ENCODE measurements around the gene RAB7A. TPM values are rescaled to one million over a fixed set of nuclear protein-coding genes. Genes with fewer than 3 reads are reported as not detected.

The RAB7A gene
- total RNA-seq, 1 experiment from 2014 or later, result 284 TPM

- H3K9me3 ChIP-seq, result no peaks in the 10 kb centered on the region
- peaks cover 5% of the 10 kb centered on the region for H3K36me3 Mint-ChIP-seq (ENCODE audit: insufficient read depth, unreplicated experiment)
- intact Hi-C loops (cut with micrococcal nuclease; ENCODE audit: unreplicated experiment), result no loop called here
- no TSS peak for BruUV-seq (replicated peaks)
- H3K36me3 ChIP-seq (ENCODE audit: control insufficient read depth, insufficient read depth, low read length), result no peaks in the 10 kb centered on the region
- CTCF ChIA-PET, result no interaction called here
- DNase-seq, result no peak
- no peak overlapping the region for H3K4me3 ChIP-seq (ENCODE audit: low read depth, low read length)
- peaks cover 14% of the 10 kb centered on the region for H3K9me3 Mint-ChIP-seq (ENCODE audit: unreplicated experiment)
- no peak overlapping the region for H3K27ac Mint-ChIP-seq (ENCODE audit: unreplicated experiment)
- H3K27me3 ChIP-seq (replicated peaks; ENCODE audit: control insufficient read depth, insufficient read depth, low read length), result no peaks in the 10 kb centered on the region
- H3K27me3 Mint-ChIP-seq (ENCODE audit: insufficient read depth, unreplicated experiment), result no peaks in the 10 kb centered on the region
- TF ChIP-seq CTCF (IDR thresholded peaks at IDR 0.05; ENCODE audit: insufficient read depth in 1 of 2, low read depth in 1 of 2, low read length in 1 of 2, severe bottlenecking in 1 of 2, unreplicated experiment in 1 of 2), result no peak
- POLR2A ChIA-PET, result no interaction called here
- H3K4me3 Mint-ChIP-seq (ENCODE audit: unreplicated experiment), result no peak overlapping the region
- no peaks in the 10 kb centered on the region for H3K4me1 ChIP-seq
- H3K4me1 Mint-ChIP-seq (ENCODE audit: low read depth, unreplicated experiment), result no peaks in the 10 kb centered on the region
These were observed 116.2 kb downstream of the RAB7A start for GRCh38 chr3:128841926-128842920.

- intact Hi-C loops (cut with micrococcal nuclease; ENCODE audit: unreplicated experiment), result no loop called here
- ChIA-PET CTCF (interaction anchor here (1.3 kb wide), 1 partner anchor 164 kb away, joined by 4 read pairs; no protein-coding TSS in a partner anchor), POLR2A (no interaction called here)
- H3K4me3 Mint-ChIP-seq (ENCODE audit: unreplicated experiment), result no peak overlapping the region
- Histone ChIP-seq H3K4me1 (no peaks in the 10 kb centered on the region), H3K27me3 (replicated peaks; ENCODE audit: control insufficient read depth, insufficient read depth, low read length) (no peaks in the 10 kb centered on the region), H3K36me3 (ENCODE audit: control insufficient read depth, insufficient read depth, low read length) (no peaks in the 10 kb centered on the region), H3K4me3 (ENCODE audit: low read depth, low read length) (no peak overlapping the region), H3K9me3 (no peaks in the 10 kb centered on the region)
- no peaks in the 10 kb centered on the region for H3K27me3 Mint-ChIP-seq (ENCODE audit: insufficient read depth, unreplicated experiment)
- TF ChIP-seq CTCF (IDR thresholded peaks at IDR 0.05; ENCODE audit: insufficient read depth in 1 of 2, low read depth in 1 of 2, low read length in 1 of 2, severe bottlenecking in 1 of 2, unreplicated experiment in 1 of 2), result no peak
- no TSS peak for BruUV-seq (replicated peaks)
- H3K36me3 Mint-ChIP-seq (ENCODE audit: insufficient read depth, unreplicated experiment), result peaks cover 5% of the 10 kb centered on the region
- peaks cover 14% of the 10 kb centered on the region for H3K9me3 Mint-ChIP-seq (ENCODE audit: unreplicated experiment)
- H3K4me1 Mint-ChIP-seq (ENCODE audit: low read depth, unreplicated experiment), result no peaks in the 10 kb centered on the region
- DNase-seq, result no peak
- H3K27ac Mint-ChIP-seq (ENCODE audit: unreplicated experiment), result no peak overlapping the region
These were observed 118.5 kb downstream of the RAB7A start for GRCh38 chr3:128844502-128844901.

- no peaks in the 10 kb centered on the region for H3K27me3 Mint-ChIP-seq (ENCODE audit: insufficient read depth, unreplicated experiment)
- H3K4me3 ChIP-seq (ENCODE audit: low read depth, low read length), result no peak overlapping the region
- H3K27ac Mint-ChIP-seq (ENCODE audit: unreplicated experiment), result no peak overlapping the region
- H3K4me3 Mint-ChIP-seq (ENCODE audit: unreplicated experiment), result no peak overlapping the region
- H3K4me1 ChIP-seq, result no peaks in the 10 kb centered on the region
- peak in 1 of 2 experiments; percentile 7 for TF ChIP-seq CTCF (IDR thresholded peaks at IDR 0.05; ENCODE audit: insufficient read depth in 1 of 2, low read depth in 1 of 2, low read length in 1 of 2, severe bottlenecking in 1 of 2, unreplicated experiment in 1 of 2)
- H3K36me3 Mint-ChIP-seq (ENCODE audit: insufficient read depth, unreplicated experiment), result peaks cover 3% of the 10 kb centered on the region
- ChIA-PET POLR2A (no interaction called here), CTCF (interaction anchor here (1.3 kb wide), 1 partner anchor 165 kb away, joined by 4 read pairs; no protein-coding TSS in a partner anchor)
- intact Hi-C loops (cut with micrococcal nuclease; ENCODE audit: unreplicated experiment), result no loop called here
- DNase-seq, result no peak
- no TSS peak for BruUV-seq (replicated peaks)
- no peaks in the 10 kb centered on the region for H3K9me3 ChIP-seq
- H3K4me1 Mint-ChIP-seq (ENCODE audit: low read depth, unreplicated experiment), result no peaks in the 10 kb centered on the region
- no peaks in the 10 kb centered on the region for H3K36me3 ChIP-seq (ENCODE audit: control insufficient read depth, insufficient read depth, low read length)
- peaks cover 13% of the 10 kb centered on the region for H3K9me3 Mint-ChIP-seq (ENCODE audit: unreplicated experiment)
- no peaks in the 10 kb centered on the region for H3K27me3 ChIP-seq (replicated peaks; ENCODE audit: control insufficient read depth, insufficient read depth, low read length)
These were observed 119.3 kb downstream of the RAB7A start for GRCh38 chr3:128845119-128845777.

Measured in Caco-2 (cell line).